Uterus (tissue), 2 donors: ENCODE measurements around the gene SSX5.
"Not testable (repeated sequence)": the region's sequence is repeated elsewhere in the genome, so short reads cannot be mapped to it uniquely, and the experiment has no call there.

Experiments used
- CTCF ChIP-seq, 4 experiments: fragments of 200-600 bp in 2 of 4; fragments of 450-650 bp in 2 of 4; sonication (generic) in 2 of 4; IDR thresholded peaks; one replicate each; pipeline ENCODE4 v1.5.1; 2016 to 2019; ENCODE audit warnings: antibody characterized with exemption in 4 of 4, mild to moderate bottlenecking in 2 of 4, moderate library complexity in 1 of 4
- POLR2A ChIP-seq, 2 donors: fragments of 450-650 bp; IDR thresholded peaks; one replicate each; pipeline ENCODE4 v1.6.1; 2016; ENCODE audit warnings: antibody characterized with exemption in 2 of 2, mild to moderate bottlenecking in 1 of 2, moderate library complexity in 1 of 2

DNA sequence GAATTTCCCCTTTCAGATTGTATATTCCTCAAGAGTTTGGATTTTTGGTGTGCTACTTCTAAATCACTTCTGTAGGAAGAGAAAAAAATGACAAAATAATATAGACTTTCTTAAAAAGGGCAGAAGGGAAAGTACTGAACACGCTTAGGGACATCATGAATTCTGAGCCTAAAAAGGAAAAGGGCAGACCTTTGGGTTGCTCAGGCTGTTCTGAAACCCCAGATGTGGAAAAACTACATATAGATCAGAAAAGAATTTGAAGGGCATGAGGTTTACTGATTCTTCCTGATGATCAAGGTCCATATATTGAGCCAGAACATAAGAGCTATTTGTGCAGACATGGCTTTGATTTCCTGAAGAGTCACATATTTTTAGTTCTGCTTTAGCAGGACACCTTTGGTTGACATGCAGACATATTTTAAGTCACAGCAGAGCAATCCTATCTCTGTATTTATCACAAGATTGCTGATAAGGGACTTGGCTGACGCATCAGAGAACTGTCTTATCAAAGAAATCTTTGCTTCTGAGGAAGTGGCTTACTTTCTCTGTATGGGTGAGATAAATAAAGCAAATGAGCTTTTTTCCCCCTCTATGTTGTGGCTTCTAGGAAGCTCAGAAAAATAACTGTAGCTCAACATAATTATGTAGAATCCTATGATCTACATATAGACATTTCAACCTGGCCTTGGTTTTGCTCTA lies 54.6 kb downstream of the SSX5 start:
- TF ChIP-seq CTCF, POLR2A (IDR thresholded peaks at IDR 0.05): not testable (repeated sequence)
